ENCODE results near the gene EXOC4. TPM values are rescaled to one million over a fixed set of nuclear protein-coding genes. Genes with fewer than 3 reads are reported as not detected.

EXOC4 gene
- total and polyA plus RNA-seq, 2 of the 13 experiments (the other 11 are each of a cell fraction or from before 2014, with no cell fraction given): 22.5 to 39.0 TPM

GRCh38 chr7:133724694-133725093 lies 471.8 kb downstream of the EXOC4 start (continued):
- TF ChIP-seq TFE3 (CRISPR knock-in tag; IDR thresholded peaks at IDR 0.05): no peak

GRCh38 chr7:133727476-133728214 lies 474.8 kb downstream of the EXOC4 start:
- Histone ChIP-seq H3K9me3 (ENCODE audit: low read length) (no peaks in the 10 kb centered on the region), H3K27ac (ENCODE audit: extremely low read length, insufficient read depth, low read length) (no peak overlapping the region), H4K20me1 (ENCODE audit: insufficient read depth, low read length) (no peaks in the 10 kb centered on the region), H3K4me1 (ENCODE audit: insufficient read depth, low read length) (peaks cover 46% of the 10 kb centered on the region), H3K9ac (ENCODE audit: insufficient read depth, low read depth, low read length) (no peak overlapping the region), H3K4me2 (ENCODE audit: low read depth, low read length) (no peak overlapping the region), H3K4me3 (replicated peaks in 1 of 3; ENCODE audit: insufficient read depth in 1 of 3, low read depth in 2 of 3, low read length in 3 of 3) (no peak overlapping the region), H3K36me3 (replicated peaks in 1 of 2; ENCODE audit: control insufficient read depth in 1 of 2, insufficient read depth in 2 of 2, low read length in 2 of 2) (no peaks in the 10 kb centered on the region), H3K27me3 (ENCODE audit: control insufficient read depth in 1 of 2, insufficient read depth in 2 of 2, low read length in 2 of 2) (no peaks in the 10 kb centered on the region; a peak in 1 of 5 replicates), H2AFZ (ENCODE audit: low read length) (no peak overlapping the region), H3K79me2 (ENCODE audit: insufficient read depth, low read length) (no peaks in the 10 kb centered on the region)
- in situ Hi-C loops (cut with HindIII; ENCODE audit: extremely low pct_ligation_motif_present, low pct_unique_long_range_greater_than_20kb) (no loop called here), intact Hi-C loops (cut with micrococcal nuclease; ENCODE audit: unreplicated experiment) (no loop called here)
- CTCF ChIA-PET (ENCODE audit: low intra/inter-chr PET ratio, low total read pairs): no interaction called here
- FAIRE-seq: no peak
- DNase-seq (ENCODE audit: low spot score): no peak
- BruUV-seq (replicated peaks): no TSS peak
- 85% methylated on average over 13 of the region's 13 CpGs for WGBS (ENCODE audit: low lambda C conversion rate)
- ATAC-seq: no peak
- TF ChIP-seq SNAPC4 (CRISPR knock-in tag; IDR thresholded peaks at IDR 0.05) (no peak), MAFK (conservative IDR thresholded peaks at IDR 0.05 in 1 of 2, IDR thresholded peaks at IDR 0.05 in 1 of 2; ENCODE audit: low read length in 2 of 2) (peak; percentile 61 to 85; a peak in 3 of 4 replicates), MAFF (IDR thresholded peaks at IDR 0.05; ENCODE audit: low read depth, low read length) (peak; percentile 74), SRF (IDR thresholded peaks at IDR 0.05; ENCODE audit: low read depth, low read length) (no peak)
- POLR2A ChIA-PET: no interaction called here

All from HepG2 (cell line).